ENCODE measurements around the gene DPYSL4.

The DPYSL4 gene

GRCh38 chr10:132162590-132163277 is 24.0 kb upstream of the DPYSL4 start:
- no peak for DNase-seq (ENCODE audit: low read depth in 2 of 2, low spot score in 1 of 2)

- DNase-seq (ENCODE audit: low read depth in 2 of 2, low spot score in 1 of 2): no peak
Measured at GRCh38 chr10:132163278-132163765, 23.4 kb upstream of the DPYSL4 start.

- no peak for DNase-seq (ENCODE audit: low read depth in 2 of 2, low spot score in 1 of 2)
Measured at GRCh38 chr10:132163826-132164515, 22.8 kb upstream of the DPYSL4 start.

DNA sequence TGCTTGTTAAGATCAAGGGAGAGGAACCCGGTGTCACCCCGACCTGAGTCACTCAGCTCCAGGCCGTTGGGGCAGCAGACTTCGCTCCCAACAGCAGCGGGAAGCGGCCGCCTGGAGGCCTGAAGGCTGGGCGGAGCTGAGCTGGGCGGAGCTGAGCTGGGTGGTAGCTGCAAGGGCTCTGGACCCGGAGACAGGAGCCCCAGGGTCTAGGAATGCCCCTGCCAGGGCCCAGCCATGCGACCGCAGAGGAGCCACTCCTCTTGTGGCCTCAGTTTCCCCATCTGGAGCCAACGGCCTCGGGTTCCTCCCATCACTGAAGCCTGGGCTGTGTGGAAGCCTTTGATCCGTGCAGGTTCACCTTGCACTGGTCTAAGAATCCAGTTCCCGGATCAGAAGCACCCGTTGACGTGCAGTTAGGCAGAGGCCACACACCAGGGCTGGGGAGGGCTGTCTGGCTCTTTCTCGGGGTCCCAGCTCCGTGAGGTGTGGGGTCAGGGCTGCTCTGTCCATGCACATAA is 21.9 kb upstream of the DPYSL4 start:
- DNase-seq (ENCODE audit: low read depth in 2 of 2, low spot score in 1 of 2): no peak

- DNase-seq (ENCODE audit: low read depth in 2 of 2, low spot score in 1 of 2): no peak
Measured at GRCh38 chr10:132165416-132165980, 21.2 kb upstream of the DPYSL4 start.

GRCh38 chr10:132166216-132166950 is 20.4 kb upstream of the DPYSL4 start:
- DNase-seq (ENCODE audit: low read depth in 2 of 2, low spot score in 1 of 2): no peak

GRCh38 chr10:132167041-132167674 is 19.6 kb upstream of the DPYSL4 start:
- DNase-seq (ENCODE audit: low read depth in 2 of 2, low spot score in 1 of 2): no peak

GRCh38 chr10:132167976-132168375 is 18.8 kb upstream of the DPYSL4 start:
- no peak for DNase-seq (ENCODE audit: low read depth in 2 of 2, low spot score in 1 of 2)

- no peak for DNase-seq (ENCODE audit: low read depth in 2 of 2, low spot score in 1 of 2)
Measured at GRCh38 chr10:132168571-132169030, 18.1 kb upstream of the DPYSL4 start.

GRCh38 chr10:132169031-132169765 is 17.6 kb upstream of the DPYSL4 start:
- no peak for DNase-seq (ENCODE audit: low read depth in 2 of 2, low spot score in 1 of 2)

- DNase-seq (ENCODE audit: low read depth in 2 of 2, low spot score in 1 of 2): no peak
Measured at GRCh38 chr10:132169766-132170560, 16.8 kb upstream of the DPYSL4 start.

- DNase-seq (ENCODE audit: low read depth in 2 of 2, low spot score in 1 of 2): no peak
Measured at GRCh38 chr10:132170561-132171361, 16.0 kb upstream of the DPYSL4 start.

DNA sequence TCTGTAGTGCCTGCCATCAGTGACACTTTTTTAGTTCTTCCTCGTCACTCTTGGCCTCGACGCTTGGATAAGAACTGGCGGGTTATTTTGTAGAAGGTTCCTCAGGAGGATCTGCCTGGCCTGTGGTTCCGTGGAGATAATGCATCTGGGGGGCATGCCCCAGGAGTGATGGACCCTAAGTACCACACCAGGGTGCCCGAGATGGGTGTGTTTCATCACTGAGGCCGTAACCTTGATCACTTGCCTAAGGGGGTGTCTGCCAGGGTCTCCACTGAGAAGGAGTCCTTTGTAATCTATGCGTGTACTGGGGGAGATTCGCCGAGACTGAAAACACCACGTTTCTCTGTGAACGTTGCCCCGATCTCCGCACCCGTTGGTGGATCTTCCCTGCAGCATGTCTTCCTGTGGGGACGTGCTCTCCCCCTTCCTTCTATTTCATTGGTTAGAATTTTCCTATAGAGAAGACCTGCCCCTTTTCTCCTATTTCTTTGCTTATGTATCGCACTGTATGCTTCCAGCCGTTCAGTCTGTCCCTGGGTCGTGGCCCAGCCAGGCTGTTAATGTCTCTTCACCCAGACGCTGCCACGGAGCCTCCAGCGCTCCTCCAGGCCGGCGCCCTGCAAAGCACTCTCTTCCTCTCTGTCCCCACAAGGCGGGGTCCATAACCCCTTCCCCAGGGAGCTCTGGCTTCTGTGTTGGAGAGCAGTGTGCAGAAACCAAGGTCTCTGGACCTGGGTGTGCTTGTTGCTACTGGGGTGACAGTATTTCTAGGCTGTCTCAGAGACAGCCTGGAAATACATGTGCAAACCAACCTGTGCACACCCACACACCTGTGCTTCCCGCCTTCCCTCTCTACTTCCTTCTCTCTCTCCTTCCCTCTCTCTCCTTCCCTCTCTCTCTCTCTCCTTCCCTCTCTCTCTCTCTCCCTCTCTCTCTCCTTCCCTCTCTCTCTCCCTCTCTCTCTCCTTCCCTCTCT is 14.4 kb upstream of the DPYSL4 start:
- DNase-seq (ENCODE audit: low read depth in 2 of 2, low spot score in 1 of 2): no peak

DNA sequence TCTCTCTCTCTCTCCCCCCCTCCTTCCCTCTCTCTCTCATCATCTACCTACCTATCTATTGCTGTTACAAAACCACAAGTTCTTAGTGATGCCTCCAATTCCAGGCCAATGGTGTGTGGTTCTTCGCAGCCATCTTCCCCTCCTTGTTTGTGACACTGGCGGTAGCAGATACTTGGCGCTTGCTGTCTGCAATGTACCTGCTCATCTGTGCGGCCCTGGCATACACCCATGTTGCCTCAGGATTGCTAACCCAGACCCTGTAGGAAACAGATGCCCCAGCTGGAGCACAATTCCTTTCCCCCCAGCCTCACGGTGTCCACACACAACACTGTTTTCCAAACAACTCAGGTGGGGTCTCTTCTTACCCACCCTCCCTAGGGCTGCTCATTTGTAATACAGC is 13.6 kb upstream of the DPYSL4 start:
- no peak for DNase-seq (ENCODE audit: low read depth in 2 of 2, low spot score in 1 of 2)

DNA sequence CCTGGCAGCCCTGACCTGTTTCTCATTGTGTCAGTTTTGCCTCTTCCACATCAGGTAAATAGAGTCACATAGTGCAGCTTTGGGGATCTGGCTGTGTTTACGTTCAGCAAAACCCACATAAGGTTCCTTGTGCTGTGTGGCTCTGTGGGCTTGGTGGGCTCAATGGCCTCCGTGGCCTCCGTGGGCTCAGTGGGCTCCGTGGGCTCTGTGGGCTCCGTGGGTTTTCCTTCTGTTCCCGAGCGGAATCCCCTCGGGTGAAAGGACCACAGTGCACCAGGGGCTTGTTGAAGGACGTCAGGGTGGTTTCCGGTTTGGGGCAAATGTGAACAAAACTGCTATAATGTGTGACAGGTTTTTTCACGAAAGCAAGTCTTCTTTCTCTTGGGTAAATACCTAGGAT is 12.5 kb upstream of the DPYSL4 start:
- DNase-seq (ENCODE audit: low read depth in 2 of 2, low spot score in 1 of 2): no peak

- DNase-seq (ENCODE audit: low read depth in 2 of 2, low spot score in 1 of 2): no peak
Measured at GRCh38 chr10:132175408-132175807, 11.3 kb upstream of the DPYSL4 start.

GRCh38 chr10:132175907-132176581 is 10.7 kb upstream of the DPYSL4 start:
- DNase-seq (ENCODE audit: low read depth in 2 of 2, low spot score in 1 of 2): no peak

All from stimulated activated CD8-positive, alpha-beta memory T cell treated with anti-CD3 and anti-CD28 coated beads, Interleukin-4, amount 100 ng/mL, for 4 hours (primary cell).